PFSK-1 (cell line): ENCODE measurements around the gene GRK3.

Source experiments
- FOXP2 ChIP-seq: optimal IDR thresholded peaks from 2 replicates; pipeline ENCODE3; 2011; ENCODE audit warnings: borderline replicate concordance, control low read depth, inconsistent platforms; ENCODE audit not compliant: insufficient read depth; ENCODE audit errors: extremely low read length, extremely low read depth
- POLR2AphosphoS5 ChIP-seq: IDR thresholded peaks from 2 replicates; pipeline ENCODE4 v1.6.1; 2012; ENCODE audit warnings: low read depth, mild to moderate bottlenecking, control low read depth, low read length, moderate library complexity
- REST ChIP-seq, 2 experiments: IDR thresholded peaks; 2 replicates each; pipeline versions ENCODE4 v1.6.1 to v1.8.0; 2011 to 2012; ENCODE audit warnings: low read depth in 2 of 2, low read length in 2 of 2, control low read depth in 1 of 2, inconsistent platforms in 1 of 2, mild to moderate bottlenecking in 1 of 2, moderate library complexity in 1 of 2; ENCODE audit not compliant: insufficient read depth in 1 of 2
- SIN3A ChIP-seq: IDR thresholded peaks from 2 replicates; pipeline ENCODE4 v1.6.1; 2012; ENCODE audit warnings: mild to moderate bottlenecking, low read length, moderate library complexity, borderline replicate concordance; ENCODE audit not compliant: insufficient read depth
- TAF1 ChIP-seq: IDR thresholded peaks from 2 replicates; pipeline ENCODE4 v1.6.1; 2012; ENCODE audit warnings: low read length, control low read depth, borderline replicate concordance; ENCODE audit not compliant: insufficient read depth

The GRK3 gene

GRCh38 chr22:25666308-25666707 is 101.8 kb downstream of the GRK3 start:
- TF ChIP-seq TAF1 = no peak
- TF ChIP-seq POLR2AphosphoS5 = no peak
- TF ChIP-seq SIN3A = no peak
- no peak for TF ChIP-seq FOXP2
- TF ChIP-seq REST (IDR thresholded peaks at IDR 0.05; ENCODE audit: insufficient read depth in 1 of 2, low read depth in 2 of 2, low read length in 2 of 2) = no peak

- TF ChIP-seq TAF1 (no peak), SIN3A (no peak), FOXP2 (no peak), POLR2AphosphoS5 (no peak), REST (IDR thresholded peaks at IDR 0.05; ENCODE audit: insufficient read depth in 1 of 2, low read depth in 2 of 2, low read length in 2 of 2) (no peak)
Measured at GRCh38 chr22:25668437-25668836, 104.0 kb downstream of the GRK3 start.

- TF ChIP-seq FOXP2 (no peak), REST (IDR thresholded peaks at IDR 0.05; ENCODE audit: insufficient read depth in 1 of 2, low read depth in 2 of 2, low read length in 2 of 2) (no peak), POLR2AphosphoS5 (no peak), TAF1 (no peak), SIN3A (no peak)
Measured at GRCh38 chr22:25669253-25670069, 105.0 kb downstream of the GRK3 start.

GRCh38 chr22:25670070-25670461 is 105.6 kb downstream of the GRK3 start:
- no peak for TF ChIP-seq FOXP2
- no peak for TF ChIP-seq SIN3A
- no peak for TF ChIP-seq REST (IDR thresholded peaks at IDR 0.05; ENCODE audit: insufficient read depth in 1 of 2, low read depth in 2 of 2, low read length in 2 of 2)
- no peak for TF ChIP-seq POLR2AphosphoS5
- no peak for TF ChIP-seq TAF1
